HepG2 (cell line): ENCODE results near the gene DHFR. TPM values are rescaled to one million over a fixed set of nuclear protein-coding genes. Genes with fewer than 3 reads are reported as not detected.

ENCODE experiments used
- ASH2L ChIP-seq: fragments of 300-600, 200-600 bp; sonication (generic); IDR thresholded peaks from 2 replicates; pipeline ENCODE4 v1.7.0; 2017; ENCODE audit warnings: low read depth, mild to moderate bottlenecking, moderate library complexity, mixed read lengths, low read length; ENCODE audit not compliant: insufficient read length
- CHD4 ChIP-seq: fragments of 200-600 bp; sonication (generic); IDR thresholded peaks from 2 replicates; pipeline ENCODE4 v1.7.0; 2017; ENCODE audit warnings: mild to moderate bottlenecking, low read length, borderline replicate concordance
- ETV5 ChIP-seq: IDR thresholded peaks from 2 replicates; pipeline ENCODE4 v1.6.1; 2018; ENCODE audit warnings: missing biosample characterization, missing genetic modification reagents, inconsistent platforms, borderline replicate concordance
- FOXK1 ChIP-seq: sonication (generic); formaldehyde crosslinking; IDR thresholded peaks from 2 replicates; pipeline ENCODE4 v1.4.0; 2020; ENCODE audit warnings: low read depth, missing genetic modification reagents, borderline replicate concordance
- GFI1 ChIP-seq: sonication (generic); formaldehyde crosslinking; IDR thresholded peaks from 2 replicates; pipeline ENCODE4 v1.5.0; 2020; ENCODE audit warnings: missing genetic modification reagents, mild to moderate bottlenecking, borderline replicate concordance
- JUND ChIP-seq: sonication (generic); formaldehyde crosslinking; IDR thresholded peaks from 2 replicates; pipeline ENCODE4 v1.8.0; 2022; ENCODE audit warnings: mild to moderate bottlenecking, missing genetic modification reagents
- LCORL ChIP-seq, 2 experiments: fragments of 450-650 bp in 1 of 2; sonication (generic) in 1 of 2; formaldehyde crosslinking in 1 of 2; IDR thresholded peaks; 2 replicates each; pipeline versions ENCODE4 v1.5.0 to v1.6.1; 2017 to 2020; ENCODE audit warnings: antibody characterized with exemption in 1 of 2, missing genetic modification reagents in 1 of 2
- POGZ ChIP-seq: sonication (generic); formaldehyde crosslinking; IDR thresholded peaks from 2 replicates; pipeline ENCODE4 v1.4.0; 2020; ENCODE audit warnings: mild to moderate bottlenecking, missing genetic modification reagents
- TEAD3 ChIP-seq: optimal IDR thresholded peaks from 2 replicates; pipeline ENCODE3; 2016; ENCODE audit warnings: borderline replicate concordance
- WIZ ChIP-seq: sonication (generic); formaldehyde crosslinking; IDR thresholded peaks from 2 replicates; pipeline ENCODE4 v1.5.1; 2020; ENCODE audit warnings: mild to moderate bottlenecking, missing genetic modification reagents
- YEATS4 ChIP-seq: sonication (generic); formaldehyde crosslinking; IDR thresholded peaks from 2 replicates; pipeline ENCODE4 v1.4.0; 2020; ENCODE audit warnings: missing genetic modification reagents, borderline replicate concordance
- ZNF235 ChIP-seq: sonication (generic); formaldehyde crosslinking; IDR thresholded peaks from 2 replicates; pipeline ENCODE4 v1.8.1; 2023; ENCODE audit warnings: mild to moderate bottlenecking, missing genetic modification reagents, borderline replicate concordance
- ZNF761 ChIP-seq: sonication (generic); formaldehyde crosslinking; conservative IDR thresholded peaks from 2 replicates; pipeline ENCODE4 v1.4.0; 2020; ENCODE audit warnings: mild to moderate bottlenecking, missing genetic modification reagents
- polyA plus RNA-seq, 8 experiments: library from polyadenylated mRNA; depleted of rRNA in 3 of 8; stranded (reverse) in 7 of 8; unstranded in 1 of 8; fragments of >200 nt; fragmentation: Illumina TruSeq in 4 of 8; extraction: Trizol in 4 of 8; gene quantifications; 2 replicates each; pipeline versions ENCODE4 v1.2.1 to v1.2.3, GENCODE V29; 2011 to 2016; ENCODE audit warnings: low read depth in 4 of 8, missing spikeins in 1 of 8, mixed read lengths in 1 of 8; ENCODE audit not compliant: insufficient read depth in 1 of 8
- total RNA-seq, 5 experiments: library from RNA; depleted of rRNA; stranded (reverse); fragments of >200 nt; fragmentation: Illumina TruSeq; extraction: Trizol; gene quantifications; 2 replicates each; pipeline ENCODE4 v1.2.3, GENCODE V29; 2016; ENCODE audit warnings: low read depth in 1 of 5
- TF ChIP-seq, protein P1 (sequence below): sonication (generic); formaldehyde crosslinking; IDR thresholded peaks from 2 replicates; pipeline ENCODE4 v1.5.0; 2020; ENCODE audit warnings: mild to moderate bottlenecking, missing genetic modification reagents, borderline replicate concordance
- TF ChIP-seq, protein P2 (sequence below): sonication (generic); formaldehyde crosslinking; IDR thresholded peaks from 2 replicates; pipeline ENCODE4 v1.5.1; 2020; ENCODE audit warnings: mild to moderate bottlenecking, missing genetic modification reagents, borderline replicate concordance
- TF ChIP-seq, protein P3 (sequence below): sonication (generic); formaldehyde crosslinking; IDR thresholded peaks from 2 replicates; pipeline ENCODE4 v1.8.1; 2023; ENCODE audit warnings: missing genetic modification reagents, inconsistent platforms, borderline replicate concordance
- TF ChIP-seq, protein P4 (sequence below): sonication (generic); formaldehyde crosslinking; IDR thresholded peaks from 2 replicates; pipeline ENCODE4 v1.4.0; 2020; ENCODE audit warnings: missing genetic modification reagents

The DHFR gene
- total and polyA plus RNA-seq, 2 of the 13 experiments (the other 11 are each of a cell fraction or from before 2014, with no cell fraction given), result 22.8 to 59.0 TPM

DNA sequence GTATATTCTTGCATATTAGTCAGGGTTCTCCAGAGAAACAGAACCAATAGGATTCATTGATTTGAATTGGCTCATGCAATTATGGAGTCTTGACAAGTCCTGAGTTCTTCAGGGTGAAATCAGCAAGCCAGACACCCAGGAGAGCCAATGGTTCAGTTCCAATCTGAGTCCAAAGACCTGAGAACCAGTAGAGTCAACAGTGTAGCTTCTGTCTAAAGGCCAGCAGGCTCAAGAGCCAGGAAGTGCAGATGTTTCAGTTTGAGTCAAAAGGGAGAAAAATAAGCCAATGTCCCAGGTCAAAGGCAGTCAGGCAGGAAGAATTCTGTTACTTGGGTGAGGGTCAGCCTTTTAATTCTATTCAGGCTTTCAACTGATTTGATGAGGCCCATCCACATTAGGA lies 47.0 kb downstream of the DHFR start (continued):
- TF ChIP-seq, protein P1, sequence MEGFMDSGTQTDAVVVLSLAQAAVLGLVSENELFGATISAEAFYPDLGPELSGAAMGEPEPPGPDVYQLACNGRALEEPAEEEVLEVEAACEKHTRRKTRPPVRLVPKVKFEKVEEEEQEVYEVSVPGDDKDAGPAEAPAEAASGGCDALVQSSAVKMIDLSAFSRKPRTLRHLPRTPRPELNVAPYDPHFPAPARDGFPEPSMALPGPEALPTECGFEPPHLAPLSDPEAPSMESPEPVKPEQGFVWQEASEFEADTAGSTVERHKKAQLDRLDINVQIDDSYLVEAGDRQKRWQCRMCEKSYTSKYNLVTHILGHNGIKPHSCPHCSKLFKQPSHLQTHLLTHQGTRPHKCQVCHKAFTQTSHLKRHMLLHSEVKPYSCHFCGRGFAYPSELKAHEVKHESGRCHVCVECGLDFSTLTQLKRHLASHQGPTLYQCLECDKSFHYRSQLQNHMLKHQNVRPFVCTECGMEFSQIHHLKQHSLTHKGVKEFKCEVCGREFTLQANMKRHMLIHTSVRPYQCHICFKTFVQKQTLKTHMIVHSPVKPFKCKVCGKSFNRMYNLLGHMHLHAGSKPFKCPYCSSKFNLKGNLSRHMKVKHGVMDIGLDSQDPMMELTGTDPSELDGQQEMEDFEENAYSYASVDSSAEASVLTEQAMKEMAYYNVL (CRISPR knock-in tag), result peak; percentile 37; the same call in 1 of the 2 replicates
- TF ChIP-seq POGZ (peak; percentile 72), LCORL (IDR thresholded peaks at IDR 0.05) (no peak), LCORL (CRISPR knock-in tag; IDR thresholded peaks at IDR 0.05) (peak; percentile 59; the same call in 1 of the 2 replicates), ZNF235 (no peak), GFI1 (0 out of 2 replicates have a peak, but pooled peaks have one; percentile 14), CHD4 (no peak), JUND (no peak), WIZ (CRISPR knock-in tag) (0 out of 2 replicates have a peak, but pooled peaks have one; percentile 36), ASH2L (peak; percentile 27), ETV5 (peak; percentile 60; the same call in 1 of the 2 replicates), TEAD3 (CRISPR knock-in tag) (peak; percentile 25), FOXK1 (CRISPR knock-in tag) (no peak), ZNF761 (CRISPR knock-in tag) (no peak), YEATS4 (CRISPR knock-in tag) (0 out of 2 replicates have a peak, but pooled peaks have one; percentile 43)
- TF ChIP-seq, protein P2, sequence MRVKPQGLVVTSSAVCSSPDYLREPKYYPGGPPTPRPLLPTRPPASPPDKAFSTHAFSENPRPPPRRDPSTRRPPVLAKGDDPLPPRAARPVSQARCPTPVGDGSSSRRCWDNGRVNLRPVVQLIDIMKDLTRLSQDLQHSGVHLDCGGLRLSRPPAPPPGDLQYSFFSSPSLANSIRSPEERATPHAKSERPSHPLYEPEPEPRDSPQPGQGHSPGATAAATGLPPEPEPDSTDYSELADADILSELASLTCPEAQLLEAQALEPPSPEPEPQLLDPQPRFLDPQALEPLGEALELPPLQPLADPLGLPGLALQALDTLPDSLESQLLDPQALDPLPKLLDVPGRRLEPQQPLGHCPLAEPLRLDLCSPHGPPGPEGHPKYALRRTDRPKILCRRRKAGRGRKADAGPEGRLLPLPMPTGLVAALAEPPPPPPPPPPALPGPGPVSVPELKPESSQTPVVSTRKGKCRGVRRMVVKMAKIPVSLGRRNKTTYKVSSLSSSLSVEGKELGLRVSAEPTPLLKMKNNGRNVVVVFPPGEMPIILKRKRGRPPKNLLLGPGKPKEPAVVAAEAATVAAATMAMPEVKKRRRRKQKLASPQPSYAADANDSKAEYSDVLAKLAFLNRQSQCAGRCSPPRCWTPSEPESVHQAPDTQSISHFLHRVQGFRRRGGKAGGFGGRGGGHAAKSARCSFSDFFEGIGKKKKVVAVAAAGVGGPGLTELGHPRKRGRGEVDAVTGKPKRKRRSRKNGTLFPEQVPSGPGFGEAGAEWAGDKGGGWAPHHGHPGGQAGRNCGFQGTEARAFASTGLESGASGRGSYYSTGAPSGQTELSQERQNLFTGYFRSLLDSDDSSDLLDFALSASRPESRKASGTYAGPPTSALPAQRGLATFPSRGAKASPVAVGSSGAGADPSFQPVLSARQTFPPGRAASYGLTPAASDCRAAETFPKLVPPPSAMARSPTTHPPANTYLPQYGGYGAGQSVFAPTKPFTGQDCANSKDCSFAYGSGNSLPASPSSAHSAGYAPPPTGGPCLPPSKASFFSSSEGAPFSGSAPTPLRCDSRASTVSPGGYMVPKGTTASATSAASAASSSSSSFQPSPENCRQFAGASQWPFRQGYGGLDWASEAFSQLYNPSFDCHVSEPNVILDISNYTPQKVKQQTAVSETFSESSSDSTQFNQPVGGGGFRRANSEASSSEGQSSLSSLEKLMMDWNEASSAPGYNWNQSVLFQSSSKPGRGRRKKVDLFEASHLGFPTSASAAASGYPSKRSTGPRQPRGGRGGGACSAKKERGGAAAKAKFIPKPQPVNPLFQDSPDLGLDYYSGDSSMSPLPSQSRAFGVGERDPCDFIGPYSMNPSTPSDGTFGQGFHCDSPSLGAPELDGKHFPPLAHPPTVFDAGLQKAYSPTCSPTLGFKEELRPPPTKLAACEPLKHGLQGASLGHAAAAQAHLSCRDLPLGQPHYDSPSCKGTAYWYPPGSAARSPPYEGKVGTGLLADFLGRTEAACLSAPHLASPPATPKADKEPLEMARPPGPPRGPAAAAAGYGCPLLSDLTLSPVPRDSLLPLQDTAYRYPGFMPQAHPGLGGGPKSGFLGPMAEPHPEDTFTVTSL (CRISPR knock-in tag), result peak; percentile 86; the same call in 1 of the 2 replicates
- TF ChIP-seq, protein P3, sequence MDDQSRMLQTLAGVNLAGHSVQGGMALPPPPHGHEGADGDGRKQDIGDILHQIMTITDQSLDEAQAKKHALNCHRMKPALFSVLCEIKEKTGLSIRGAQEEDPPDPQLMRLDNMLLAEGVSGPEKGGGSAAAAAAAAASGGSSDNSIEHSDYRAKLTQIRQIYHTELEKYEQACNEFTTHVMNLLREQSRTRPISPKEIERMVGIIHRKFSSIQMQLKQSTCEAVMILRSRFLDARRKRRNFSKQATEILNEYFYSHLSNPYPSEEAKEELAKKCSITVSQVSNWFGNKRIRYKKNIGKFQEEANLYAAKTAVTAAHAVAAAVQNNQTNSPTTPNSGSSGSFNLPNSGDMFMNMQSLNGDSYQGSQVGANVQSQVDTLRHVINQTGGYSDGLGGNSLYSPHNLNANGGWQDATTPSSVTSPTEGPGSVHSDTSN (CRISPR knock-in tag), result no peak
- TF ChIP-seq, protein P4, sequence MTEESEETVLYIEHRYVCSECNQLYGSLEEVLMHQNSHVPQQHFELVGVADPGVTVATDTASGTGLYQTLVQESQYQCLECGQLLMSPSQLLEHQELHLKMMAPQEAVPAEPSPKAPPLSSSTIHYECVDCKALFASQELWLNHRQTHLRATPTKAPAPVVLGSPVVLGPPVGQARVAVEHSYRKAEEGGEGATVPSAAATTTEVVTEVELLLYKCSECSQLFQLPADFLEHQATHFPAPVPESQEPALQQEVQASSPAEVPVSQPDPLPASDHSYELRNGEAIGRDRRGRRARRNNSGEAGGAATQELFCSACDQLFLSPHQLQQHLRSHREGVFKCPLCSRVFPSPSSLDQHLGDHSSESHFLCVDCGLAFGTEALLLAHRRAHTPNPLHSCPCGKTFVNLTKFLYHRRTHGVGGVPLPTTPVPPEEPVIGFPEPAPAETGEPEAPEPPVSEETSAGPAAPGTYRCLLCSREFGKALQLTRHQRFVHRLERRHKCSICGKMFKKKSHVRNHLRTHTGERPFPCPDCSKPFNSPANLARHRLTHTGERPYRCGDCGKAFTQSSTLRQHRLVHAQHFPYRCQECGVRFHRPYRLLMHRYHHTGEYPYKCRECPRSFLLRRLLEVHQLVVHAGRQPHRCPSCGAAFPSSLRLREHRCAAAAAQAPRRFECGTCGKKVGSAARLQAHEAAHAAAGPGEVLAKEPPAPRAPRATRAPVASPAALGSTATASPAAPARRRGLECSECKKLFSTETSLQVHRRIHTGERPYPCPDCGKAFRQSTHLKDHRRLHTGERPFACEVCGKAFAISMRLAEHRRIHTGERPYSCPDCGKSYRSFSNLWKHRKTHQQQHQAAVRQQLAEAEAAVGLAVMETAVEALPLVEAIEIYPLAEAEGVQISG, result 0 out of 2 replicates have a peak, but pooled peaks have one; percentile 17
